ENCODE results near the gene GALNT14.
A peak's percentile ranks its signal among the peaks of the same experiment; 100 is the strongest.

Gene GALNT14

DNA sequence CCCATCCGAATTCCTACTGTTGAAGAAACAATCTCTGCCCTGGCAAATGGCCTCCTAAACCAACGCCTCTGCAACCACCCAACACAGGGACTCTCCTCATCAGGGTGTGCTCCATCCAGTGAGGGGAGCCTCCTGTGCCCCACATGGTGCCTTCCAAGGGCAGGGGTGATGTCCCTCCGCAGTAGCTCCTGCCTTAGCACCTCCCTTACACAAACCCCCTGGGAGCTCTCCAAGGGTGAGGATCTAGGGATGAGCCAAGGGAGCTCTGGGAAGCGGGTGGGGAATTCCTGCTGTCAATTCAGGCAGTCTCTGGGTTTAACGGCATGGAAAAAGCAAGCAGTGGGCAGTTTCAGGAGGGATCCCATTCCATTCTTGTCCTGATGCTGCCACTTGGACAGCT, 3.8 kb downstream of the GALNT14 start:
- DNase-seq: no peak

DNA sequence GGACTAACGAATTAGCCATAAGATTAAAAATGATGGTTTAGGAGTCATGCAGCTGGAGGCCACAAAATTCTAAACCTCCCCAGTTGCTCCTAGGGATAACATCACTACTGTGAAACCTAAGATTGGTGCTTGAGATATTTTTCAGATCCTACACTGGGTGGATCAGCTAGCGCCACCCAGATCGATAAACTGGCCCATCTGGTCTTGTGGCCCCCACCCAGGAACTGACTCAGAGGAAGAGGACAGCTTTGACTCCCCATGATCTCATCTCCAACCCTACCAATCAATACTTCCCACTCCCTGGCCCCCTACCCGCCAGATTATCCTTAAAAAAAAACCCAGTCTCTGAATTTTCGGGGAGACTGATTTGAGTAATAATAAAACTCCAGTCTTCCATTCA, 5.5 kb downstream of the GALNT14 start:
- peak in 1 of 2 experiments; percentile 65 for DNase-seq

DNA sequence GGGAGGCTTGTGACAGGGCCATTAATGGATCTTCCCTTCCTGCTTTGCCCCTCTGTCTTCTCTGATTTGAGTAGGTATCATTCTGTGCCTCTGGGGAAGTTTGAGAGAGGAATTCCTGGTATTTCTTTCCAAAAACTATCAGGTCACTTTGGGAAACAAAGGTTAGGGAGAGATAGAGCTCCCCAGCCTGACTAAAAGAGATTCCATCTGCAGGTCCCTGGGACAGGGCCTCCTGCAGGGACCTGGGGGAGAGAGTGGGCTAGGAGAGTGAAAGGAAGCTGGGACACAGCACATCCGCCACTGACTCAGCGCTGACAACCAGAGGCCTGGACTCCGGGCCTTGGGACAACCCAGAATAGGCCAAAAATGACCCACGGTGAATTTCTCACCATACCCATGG, 6.4 kb downstream of the GALNT14 start:
- no peak for DNase-seq

DNA sequence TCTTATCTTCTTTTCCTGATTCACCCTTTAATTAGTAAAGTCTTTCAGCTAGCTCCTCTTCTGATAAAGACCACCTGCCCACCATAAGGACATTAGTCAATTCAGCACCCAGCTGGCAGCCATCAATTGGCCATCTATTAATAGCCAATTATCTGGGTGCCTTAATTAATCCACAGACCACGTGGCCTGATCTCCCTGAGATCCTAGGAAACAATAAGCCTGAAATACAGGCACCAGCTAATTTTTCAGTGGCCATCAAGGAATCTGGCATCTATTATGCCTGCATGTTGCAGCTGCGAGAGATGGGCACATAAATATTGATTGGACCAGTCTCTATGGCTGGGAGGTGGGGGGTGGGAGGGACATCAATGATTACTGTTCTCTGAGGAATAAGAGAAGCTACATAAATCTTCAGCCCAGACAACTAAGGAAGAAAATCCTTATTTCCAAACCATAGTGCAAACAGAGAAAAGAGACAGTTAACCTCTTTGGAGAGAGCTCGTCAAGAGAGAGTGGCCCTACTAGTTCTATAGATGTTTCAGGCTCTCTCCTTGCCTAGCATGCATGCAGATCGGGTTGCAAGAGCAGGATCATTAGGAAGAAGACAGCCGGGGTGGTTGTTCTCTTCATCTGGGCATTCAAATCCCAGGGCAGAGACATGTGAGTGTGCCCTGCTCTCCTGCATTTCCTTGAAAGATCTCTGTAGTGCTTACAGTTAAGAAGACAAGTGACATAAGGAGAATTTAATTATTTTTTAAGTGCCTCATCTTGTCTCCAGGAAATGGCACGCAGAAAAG, 8.7 kb downstream of the GALNT14 start:
- peak; percentile 90 to 97 for DNase-seq

DNA sequence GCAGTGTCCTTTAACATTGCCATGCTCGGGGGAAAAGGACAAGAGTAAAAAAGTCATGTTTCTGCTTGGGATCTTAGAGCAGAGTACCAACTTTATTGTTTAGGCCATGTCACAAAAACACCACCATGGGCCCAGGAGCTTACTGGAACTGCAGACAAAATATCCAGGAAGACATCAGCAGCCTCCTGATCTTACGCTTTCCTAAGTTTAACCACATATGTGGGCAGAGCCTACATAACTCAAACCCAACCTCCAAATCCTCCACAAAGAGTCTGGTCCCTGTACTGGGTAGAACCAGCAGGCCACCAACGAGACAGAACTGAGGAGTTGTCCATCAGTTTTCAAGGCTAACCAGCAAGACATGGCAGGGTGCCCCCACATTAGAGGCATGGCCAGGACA, 10.3 kb downstream of the GALNT14 start:
- DNase-seq: no peak

DNA sequence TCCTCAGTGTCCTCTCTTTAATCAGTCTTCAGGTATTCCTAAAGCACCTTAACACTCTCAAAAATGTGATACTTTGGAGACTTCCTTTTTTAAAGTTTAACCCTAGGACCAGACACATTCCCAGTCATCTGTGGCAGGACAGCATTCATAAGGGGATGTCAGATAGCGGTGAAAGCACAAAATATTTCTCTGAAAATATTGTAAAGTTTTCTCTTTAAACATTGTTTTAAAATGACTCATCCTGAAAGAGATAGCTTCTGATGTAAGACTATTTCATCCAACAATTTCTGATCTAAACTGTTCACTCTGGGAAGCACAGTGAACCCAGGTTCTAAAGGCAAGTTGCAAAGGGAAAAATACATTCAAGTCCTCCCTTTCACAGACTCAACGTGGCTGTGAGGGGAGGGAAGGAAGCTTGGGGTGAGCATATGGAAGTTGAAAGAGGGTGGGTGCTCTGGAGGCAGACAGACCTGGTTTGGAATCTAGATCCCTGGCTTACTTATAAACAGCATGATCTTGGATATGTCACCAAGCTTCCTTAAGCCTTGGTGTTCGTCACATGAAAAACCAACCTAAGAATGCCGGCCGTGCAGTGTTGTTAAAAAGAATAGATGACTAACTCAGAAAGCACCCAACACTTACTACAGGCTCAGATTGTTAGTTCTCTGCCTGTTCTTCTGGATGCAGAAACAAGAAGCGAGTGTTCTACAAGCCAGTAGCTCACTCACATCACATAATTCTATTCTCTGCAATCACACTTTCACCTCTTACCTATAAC, 12.1 kb downstream of the GALNT14 start:
- no peak for DNase-seq

DNA sequence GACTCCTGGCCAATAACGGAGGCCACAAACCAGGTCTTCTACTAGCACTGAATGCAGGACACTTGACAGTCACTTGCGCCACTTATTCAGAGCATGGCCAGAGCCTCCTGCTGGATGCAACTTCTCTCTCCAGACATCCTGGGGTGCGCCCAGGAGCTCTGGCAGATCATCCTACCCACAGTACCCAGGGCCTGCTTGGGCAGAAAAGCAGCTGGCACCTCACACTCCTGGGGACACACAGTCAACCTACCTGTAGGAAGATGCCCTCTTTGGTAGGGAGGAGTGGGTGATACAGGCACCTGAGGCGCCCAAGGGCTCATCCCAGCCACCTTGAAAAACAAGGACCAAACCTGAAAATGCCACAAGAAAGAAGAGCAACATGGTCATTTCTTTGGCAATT, 13.3 kb downstream of the GALNT14 start:
- no peak for DNase-seq

DNA sequence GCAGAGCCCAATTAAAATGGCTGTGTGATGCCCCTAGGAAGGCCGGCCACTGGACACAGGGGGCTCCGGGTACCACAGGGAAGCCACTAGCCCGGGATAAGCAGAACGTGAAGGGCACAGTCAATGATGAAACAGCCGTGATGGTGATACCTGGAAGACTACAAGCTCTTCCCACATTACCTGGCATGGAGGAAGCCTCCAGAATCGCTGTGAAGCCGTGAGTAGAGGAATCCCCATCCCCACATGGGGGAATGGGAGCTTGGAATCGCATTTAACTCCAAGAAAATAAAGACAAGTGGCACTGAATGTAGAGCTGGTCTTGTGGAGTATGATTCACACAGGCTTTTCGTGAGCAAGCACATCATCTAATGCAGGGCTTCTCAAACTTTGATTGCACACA, 16.1 kb downstream of the GALNT14 start:
- DNase-seq: no peak

DNA sequence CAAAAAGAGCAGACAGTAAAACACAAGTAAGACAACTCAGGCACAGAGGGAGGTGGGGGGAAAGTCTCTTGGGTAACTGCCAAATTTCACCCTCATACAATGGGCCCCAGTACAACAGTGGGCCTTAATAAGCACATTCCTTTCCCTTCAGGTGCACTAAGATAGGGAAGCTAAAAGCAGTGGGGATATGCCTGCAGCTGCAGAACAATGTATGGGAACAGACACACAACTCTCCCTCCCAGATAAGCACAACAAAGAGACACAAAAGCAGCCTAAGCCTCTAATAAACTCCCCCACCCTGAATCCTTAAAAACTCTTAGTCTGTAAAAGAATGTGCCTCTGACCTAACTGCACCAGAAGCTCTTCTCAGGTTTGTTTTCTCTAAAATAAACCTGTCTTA, 24.5 kb downstream of the GALNT14 start:
- DNase-seq: no peak

DNA sequence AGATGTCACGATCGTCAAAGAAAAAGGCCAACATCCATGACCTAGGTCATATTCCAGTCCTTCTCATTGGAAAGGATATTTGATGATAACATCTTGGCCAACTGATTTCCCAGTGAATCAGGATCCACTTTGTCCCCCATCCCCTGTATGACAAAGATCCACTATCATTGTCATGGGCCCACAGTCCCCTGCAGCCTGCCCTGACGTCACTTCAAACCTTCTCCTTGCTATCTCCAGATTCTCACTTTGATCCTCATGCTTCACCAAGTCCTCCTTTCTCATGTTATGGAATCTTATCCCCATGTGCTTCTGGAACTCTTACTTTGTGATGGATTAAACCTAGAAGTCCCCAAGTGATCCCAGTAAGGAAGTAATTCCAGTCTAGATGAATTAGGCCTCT, 25.7 kb downstream of the GALNT14 start:
- DNase-seq: no peak

DNA sequence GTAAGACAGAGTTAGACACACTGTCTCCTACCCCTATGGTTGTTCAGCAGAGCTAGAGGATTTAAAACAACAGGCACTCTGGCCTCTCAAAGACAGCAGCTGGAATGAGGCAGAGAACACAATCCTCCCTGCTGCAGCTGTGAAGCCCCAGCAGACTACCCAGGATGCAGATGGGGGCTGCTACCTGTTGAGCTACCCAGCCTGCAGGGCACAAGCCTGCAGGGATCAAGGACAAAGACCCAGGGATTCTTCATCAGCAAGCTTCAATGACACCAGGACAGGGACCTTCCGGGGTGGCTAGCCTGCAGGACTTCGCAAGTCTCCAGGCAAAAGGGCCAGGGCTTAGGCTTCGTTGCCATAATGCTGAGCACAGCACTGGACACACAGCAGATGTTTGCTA, 27.2 kb downstream of the GALNT14 start:
- peak; percentile 20 to 57 for DNase-seq

DNA sequence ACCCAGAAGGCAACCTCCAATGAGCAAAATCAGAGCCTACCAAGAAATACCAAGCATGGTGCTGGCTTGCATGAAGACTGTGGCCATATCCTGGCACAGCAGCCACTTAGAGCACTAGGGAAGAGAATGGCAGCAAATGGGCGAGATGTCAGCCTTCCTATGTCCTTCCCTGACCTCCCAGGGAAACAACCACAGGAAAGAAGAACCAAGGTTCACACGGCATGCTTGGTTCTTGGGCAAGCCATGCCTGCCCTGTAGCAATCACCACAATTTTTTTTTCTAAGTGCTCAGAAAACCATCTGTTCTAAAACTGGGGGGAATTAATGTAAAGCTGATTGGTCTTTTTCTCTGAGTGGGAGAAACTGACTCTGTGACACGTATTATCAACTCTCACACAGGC, 27.8 kb downstream of the GALNT14 start:
- peak in 1 of 2 experiments; percentile 47 for DNase-seq

DNA sequence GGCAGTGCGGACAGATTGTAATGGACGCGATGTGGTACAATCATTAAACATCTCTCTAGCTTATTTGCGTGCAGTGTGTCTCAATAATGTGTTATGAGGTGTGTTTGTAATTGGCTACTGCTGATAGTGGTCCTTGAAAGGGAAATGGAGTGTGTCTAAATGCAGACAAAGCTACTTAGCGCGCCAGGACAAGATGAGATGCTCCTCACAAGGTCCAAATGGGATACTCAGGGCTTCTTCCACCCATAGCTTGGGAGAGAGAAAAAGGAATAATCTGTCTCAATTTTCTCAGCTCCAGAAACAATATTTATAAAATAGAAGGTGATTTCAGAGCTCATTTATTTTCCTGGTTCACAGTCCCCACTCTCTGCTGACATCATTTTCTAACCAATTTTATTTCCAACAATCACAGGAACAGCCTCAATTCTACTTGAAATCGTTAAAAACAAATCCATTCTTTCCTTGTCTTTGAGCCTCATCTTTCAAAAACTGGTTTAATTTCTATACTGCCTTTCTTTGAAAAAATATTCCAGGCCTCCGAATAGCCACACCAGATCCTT, 28.5 kb downstream of the GALNT14 start:
- peak; percentile 12 to 59 for DNase-seq

DNA sequence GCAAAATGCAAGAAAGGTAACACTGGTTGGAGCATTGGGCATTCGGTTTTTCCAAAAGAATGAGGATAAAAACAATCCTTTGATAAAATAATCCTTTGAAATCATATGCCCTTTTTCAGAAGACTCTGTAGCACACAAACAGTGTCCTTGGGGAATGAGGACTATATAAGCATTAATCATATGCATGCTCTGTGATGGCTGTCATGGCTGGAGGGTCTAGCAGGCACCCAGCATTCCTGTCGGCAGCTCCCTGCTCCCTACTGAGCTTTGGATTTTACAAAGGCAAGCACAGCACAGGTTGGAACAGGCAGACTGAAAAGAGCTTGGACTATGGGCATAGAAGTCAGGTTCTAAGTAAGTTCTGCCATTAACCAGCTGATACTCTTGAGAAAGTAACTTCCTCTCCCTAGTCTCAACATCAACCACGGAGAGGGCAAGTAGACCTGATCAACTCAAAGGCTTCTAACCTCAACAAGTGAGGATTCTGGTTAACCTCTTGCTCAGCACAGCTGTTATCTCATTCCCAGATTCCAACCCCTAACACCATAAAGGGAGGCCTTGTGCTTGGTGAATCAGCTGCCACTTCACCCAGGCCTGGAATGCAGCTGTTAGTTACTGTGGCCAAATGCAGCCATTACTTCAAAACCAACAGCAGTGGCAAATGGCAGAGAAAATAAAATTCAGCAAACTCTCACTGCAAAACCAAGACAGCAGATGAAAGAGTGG, 29.5 kb downstream of the GALNT14 start:
- DNase-seq: peak in 1 of 2 experiments; percentile 11

DNA sequence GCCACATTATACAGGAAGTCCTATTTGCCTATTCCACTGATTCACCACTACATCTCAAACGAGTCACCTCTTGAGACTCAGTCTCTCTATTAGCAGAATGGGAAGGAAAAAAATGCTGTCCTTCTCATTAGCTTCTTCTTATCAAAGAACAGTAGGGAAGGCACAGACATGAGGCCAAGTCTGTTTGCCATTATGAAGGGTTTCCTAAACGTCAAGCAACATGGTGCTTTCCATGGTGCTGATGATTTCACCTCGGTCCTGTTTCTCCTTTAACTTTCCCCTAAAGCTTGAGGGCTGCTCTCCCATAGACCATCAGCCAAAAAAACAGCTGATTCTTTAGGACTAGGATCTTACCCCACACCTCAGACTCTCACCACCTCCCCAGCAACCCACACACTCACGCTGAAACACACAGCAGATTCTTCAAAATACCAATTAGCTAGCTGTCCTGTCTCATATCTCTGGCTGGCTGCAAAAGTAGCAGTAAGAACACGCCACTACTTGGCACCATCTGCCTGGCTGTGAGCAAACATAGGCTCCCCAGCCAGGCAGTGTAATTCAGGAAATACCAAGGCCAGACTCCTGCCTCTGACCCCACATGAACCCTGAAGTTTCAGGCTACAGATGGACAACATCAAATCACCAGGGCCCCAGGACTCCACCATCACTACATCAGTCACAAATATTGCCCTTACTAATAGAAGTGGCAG, 30.5 kb downstream of the GALNT14 start:
- DNase-seq: peak; percentile 28 to 45

DNA sequence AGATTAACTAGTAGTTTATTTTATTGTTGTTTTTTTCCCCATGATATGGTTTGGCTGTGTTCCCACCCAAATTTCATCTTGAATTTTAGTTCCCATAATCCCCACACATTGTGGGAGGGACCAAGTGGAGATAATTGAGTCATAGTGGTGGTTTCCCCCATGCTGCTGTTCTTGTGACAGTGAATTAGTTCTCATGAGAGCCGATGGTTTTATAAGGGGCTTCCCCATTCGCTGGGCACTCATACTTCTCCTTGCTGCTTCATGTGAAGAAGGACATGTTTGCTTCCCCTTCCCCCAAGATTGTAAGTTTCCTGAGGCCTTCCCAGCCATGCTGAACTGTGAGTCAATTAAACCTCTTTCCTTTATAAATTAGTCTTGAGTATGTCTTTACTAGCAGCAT, 36.5 kb downstream of the GALNT14 start:
- DNase-seq: no peak

DNA sequence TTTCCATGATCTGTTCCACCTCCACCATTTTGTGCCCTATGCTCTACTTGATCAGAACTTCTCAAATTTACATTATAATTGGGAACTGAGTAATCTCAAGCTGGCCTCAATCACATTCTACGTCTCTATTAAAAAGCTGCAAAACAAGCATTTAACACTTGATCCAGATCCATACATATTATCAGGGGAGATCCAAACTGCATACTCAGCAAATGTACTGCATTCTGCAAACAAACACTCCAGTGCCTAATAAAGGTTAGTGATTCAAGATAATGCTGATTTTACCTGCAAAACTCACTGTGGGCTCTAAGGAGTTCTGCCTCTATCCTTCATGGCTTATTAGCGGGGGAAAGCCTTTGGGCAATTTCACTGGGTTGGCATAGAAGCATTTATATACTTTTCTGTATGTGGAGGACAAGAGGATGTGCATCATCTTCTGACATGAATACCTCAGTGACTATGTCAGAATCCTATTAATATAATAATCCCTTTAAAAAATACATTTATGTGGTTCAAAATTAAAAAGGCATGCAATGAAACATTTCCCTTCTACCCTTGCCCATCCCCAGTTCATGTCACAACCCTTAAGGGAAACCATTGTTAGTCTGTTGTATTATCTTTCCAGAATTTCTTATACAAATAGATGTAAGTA, 40.2 kb downstream of the GALNT14 start:
- no peak for DNase-seq

DNA sequence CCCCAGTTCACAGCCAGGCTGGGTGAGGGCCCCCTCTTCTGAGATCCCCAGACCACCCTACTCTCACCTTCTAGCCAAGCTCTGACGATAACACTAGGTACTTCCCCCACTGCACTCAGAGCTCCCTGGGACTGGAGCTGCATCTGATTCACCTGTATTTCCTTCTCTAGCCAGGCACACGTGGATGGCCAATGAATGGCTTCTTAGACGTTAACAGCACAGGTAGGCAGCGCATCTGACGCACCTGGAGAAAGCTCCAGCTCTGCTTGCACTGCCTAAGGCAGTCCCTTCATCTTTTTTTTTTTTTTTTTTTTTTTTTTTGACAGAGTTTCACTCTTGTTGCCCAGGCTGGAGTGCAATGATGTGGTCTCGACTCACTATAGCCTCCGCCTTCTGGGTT, 48.1 kb downstream of the GALNT14 start:
- no peak for DNase-seq

DNA sequence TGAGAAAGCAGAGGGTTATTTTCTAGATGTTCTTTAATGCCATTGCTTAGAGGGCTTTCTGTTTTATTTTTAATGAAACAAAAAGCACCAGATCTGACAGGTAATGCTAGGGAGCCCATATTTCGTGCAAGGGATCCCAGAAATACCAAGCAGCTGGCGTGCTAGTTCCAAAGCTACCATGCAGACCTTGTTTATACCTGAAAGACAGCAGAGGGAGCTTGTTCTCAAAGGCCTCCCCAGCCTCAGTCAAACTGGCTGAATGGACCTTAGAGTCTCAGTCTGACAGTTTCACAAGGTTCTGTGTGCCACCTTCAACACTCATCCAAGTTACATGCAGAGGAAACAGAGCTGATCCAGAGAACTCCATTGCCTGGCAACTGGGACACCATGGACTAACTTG, 48.6 kb downstream of the GALNT14 start:
- peak in 1 of 2 experiments; percentile 4 for DNase-seq

DNA sequence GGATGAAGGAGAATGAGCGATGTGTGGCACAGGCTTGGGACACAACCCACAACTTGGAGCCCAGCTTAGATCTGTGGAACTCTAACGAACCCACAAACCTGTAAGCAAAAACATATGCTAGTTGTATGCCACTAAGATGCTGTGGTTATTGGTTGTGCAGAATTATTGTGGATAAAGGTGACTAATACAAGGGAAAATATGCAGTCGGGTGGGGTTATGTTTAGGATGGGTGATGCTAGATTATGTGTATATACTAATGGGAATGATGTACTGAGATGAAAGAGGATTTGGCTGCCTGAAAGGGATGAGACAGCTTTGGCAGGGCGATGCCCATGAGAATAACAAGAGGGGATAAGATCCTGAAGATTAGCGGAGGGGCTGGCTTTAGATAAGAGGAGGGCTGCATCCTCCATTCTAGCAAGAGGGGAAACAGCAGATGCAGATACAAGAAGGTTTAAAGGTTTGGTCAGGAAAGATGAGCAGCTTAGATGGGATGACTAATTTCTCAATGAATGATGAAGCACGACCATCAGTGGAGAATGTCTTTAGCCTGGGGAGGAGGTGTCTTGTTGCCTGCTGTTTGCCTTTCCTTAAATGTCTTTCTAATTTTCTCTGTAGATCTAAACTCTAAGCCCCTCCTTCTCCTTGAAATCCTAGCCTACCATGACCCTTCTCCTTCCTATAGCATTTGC, 49.6 kb downstream of the GALNT14 start:
- DNase-seq: peak; percentile 89 to 98

DNA sequence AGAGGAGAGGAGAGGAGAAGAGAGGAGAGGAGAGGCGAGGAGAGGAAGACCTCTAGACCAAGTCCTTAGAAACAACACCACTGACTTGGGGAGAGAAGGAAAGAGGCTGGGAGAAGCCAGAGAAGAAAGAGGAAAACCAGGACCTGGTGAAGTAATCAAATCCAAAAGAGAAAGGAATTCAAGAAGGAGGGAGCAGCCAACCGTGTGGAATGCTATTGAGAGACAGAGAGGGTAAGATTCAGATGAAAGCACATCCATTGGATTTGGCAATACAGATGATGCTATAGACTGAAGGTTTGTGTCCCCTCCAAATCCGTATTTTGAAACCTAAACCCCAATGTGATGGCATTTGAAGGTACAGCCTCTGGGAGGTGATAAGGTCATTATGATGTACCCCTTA, 50.7 kb downstream of the GALNT14 start:
- DNase-seq: no peak
